Parathyroid adenoma (tissue), 2 donors: ENCODE results near the gene CDC25A.
"Not testable (repeated sequence)": the region's sequence is repeated elsewhere in the genome, so short reads cannot be mapped to it uniquely, and the experiment has no call there.

Experiments used
- H2AFZ ChIP-seq: fragments of 300-600 bp; sonication (generic); one replicate; pipeline ENCODE4 v1.7.0; 2017; ENCODE audit warnings: antibody characterized with exemption, mild to moderate bottlenecking
- H3K27ac ChIP-seq: fragments of 300-600 bp; sonication (generic); one replicate; pipeline ENCODE4 v1.7.0; 2017
- H3K27me3 ChIP-seq: fragments of 300-600 bp; sonication (generic); one replicate; pipeline ENCODE4 v1.7.0; 2017; ENCODE audit warnings: low read length; ENCODE audit not compliant: control insufficient read depth, insufficient read depth
- H3K36me3 ChIP-seq: fragments of 300-600 bp; sonication (generic); one replicate; pipeline ENCODE4 v1.7.0; 2017; ENCODE audit warnings: low read length; ENCODE audit not compliant: control insufficient read depth, insufficient read depth
- H3K4me1 ChIP-seq: fragments of 300-600 bp; sonication (generic); one replicate; pipeline ENCODE4 v1.7.0; 2017; ENCODE audit warnings: control low read depth
- H3K4me2 ChIP-seq: fragments of 300-600 bp; sonication (generic); one replicate; pipeline ENCODE4 v1.7.0; 2017; ENCODE audit warnings: low read length
- H3K4me3 ChIP-seq: fragments of 300-600 bp; sonication (generic); one replicate; pipeline ENCODE4 v1.7.0; 2017; ENCODE audit warnings: low read depth, low read length
- H3K79me2 ChIP-seq: fragments of 300-600 bp; sonication (generic); one replicate; pipeline ENCODE4 v1.7.0; 2017; ENCODE audit warnings: control low read depth
- H3K9ac ChIP-seq: fragments of 300-600 bp; sonication (generic); one replicate; pipeline ENCODE4 v1.7.0; 2017; ENCODE audit warnings: mild to moderate bottlenecking
- H3K9me3 ChIP-seq: fragments of 300-600 bp; sonication (generic); one replicate; pipeline ENCODE4 v1.7.0; 2017; ENCODE audit warnings: low read length; ENCODE audit not compliant: control insufficient read depth
- TF ChIP-seq, protein P1 (sequence below): fragments of 300-600 bp; sonication (generic); IDR thresholded peaks from one replicate; pipeline ENCODE4 v1.7.0; 2017; ENCODE audit warnings: antibody characterized with exemption, mild to moderate bottlenecking
- donor health status: primary hyperparathyroidism.

CDC25A gene

DNA sequence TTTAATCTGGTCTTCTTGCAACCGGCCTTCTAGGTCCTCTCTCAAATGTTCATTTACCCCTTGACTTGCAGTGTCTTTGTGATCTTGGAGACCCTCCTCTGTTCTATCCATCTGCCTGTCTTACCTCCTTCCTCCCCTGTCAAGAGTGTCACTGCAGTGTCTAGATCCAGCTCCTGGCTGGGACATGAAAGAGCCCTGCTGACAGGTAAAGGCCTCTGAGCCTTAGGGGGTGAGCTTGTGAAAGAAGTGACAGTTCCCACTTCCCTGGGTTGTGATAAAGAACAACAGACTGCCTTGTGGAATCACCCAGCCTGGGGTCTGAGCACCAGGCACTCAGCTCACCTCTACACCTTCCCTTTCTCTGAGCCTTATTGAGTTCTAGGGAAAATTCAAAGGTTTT lies 68.0 kb downstream of the CDC25A start:
- H3K9ac ChIP-seq: no peak overlapping the region
- H2AFZ ChIP-seq: no peak overlapping the region
- H3K27me3 ChIP-seq: no peaks in the 10 kb centered on the region
- TF ChIP-seq, protein P1, sequence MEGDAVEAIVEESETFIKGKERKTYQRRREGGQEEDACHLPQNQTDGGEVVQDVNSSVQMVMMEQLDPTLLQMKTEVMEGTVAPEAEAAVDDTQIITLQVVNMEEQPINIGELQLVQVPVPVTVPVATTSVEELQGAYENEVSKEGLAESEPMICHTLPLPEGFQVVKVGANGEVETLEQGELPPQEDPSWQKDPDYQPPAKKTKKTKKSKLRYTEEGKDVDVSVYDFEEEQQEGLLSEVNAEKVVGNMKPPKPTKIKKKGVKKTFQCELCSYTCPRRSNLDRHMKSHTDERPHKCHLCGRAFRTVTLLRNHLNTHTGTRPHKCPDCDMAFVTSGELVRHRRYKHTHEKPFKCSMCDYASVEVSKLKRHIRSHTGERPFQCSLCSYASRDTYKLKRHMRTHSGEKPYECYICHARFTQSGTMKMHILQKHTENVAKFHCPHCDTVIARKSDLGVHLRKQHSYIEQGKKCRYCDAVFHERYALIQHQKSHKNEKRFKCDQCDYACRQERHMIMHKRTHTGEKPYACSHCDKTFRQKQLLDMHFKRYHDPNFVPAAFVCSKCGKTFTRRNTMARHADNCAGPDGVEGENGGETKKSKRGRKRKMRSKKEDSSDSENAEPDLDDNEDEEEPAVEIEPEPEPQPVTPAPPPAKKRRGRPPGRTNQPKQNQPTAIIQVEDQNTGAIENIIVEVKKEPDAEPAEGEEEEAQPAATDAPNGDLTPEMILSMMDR: no peak
- no peaks in the 10 kb centered on the region for H3K36me3 ChIP-seq
- H3K9me3 ChIP-seq: no peaks in the 10 kb centered on the region
- H3K27ac ChIP-seq: no peak overlapping the region
- H3K4me2 ChIP-seq: no peak overlapping the region
- no peaks in the 10 kb centered on the region for H3K79me2 ChIP-seq
- no peak overlapping the region for H3K4me3 ChIP-seq
- H3K4me1 ChIP-seq: no peaks in the 10 kb centered on the region

DNA sequence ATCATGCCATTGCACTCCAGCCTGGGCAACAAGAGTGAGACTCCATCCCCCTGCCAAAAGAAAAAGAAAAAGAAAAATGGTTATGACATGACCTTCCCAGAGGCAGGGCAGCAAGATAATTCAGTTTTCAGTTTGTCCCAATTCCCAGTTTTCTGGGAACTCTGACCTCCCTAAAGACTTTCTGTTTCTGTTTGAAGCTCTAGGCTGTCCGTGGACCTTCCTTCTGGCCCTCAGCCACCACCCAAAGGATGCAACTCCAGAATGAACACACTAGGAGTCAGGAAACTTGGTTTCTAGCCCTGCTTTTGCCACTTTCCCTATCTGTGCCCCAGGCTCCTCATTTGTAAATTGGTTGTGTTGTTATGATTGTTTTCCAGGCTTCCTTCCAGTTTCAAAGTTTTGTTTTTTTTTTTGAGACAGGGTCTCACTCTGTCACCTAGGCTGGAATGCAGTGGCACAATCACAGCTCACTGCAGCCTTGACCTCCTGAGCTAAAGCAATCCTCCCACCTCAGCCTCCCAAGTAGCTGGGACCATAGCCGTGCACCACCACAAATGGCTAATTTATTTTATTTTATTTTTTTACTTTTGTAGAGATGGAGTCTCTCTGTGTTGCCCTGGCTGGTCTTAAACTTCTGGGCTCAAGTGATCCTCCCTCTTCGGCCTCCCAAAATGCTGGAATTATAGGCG lies 68.6 kb downstream of the CDC25A start:
- H3K79me2 ChIP-seq: no peaks in the 10 kb centered on the region
- no peaks in the 10 kb centered on the region for H3K9me3 ChIP-seq
- H3K4me1 ChIP-seq: no peaks in the 10 kb centered on the region
- no peak overlapping the region for H3K9ac ChIP-seq
- no peak overlapping the region for H2AFZ ChIP-seq
- no peak overlapping the region for H3K4me2 ChIP-seq
- TF ChIP-seq, protein P1: no peak
- H3K27me3 ChIP-seq: no peaks in the 10 kb centered on the region
- H3K27ac ChIP-seq: peak overlapping the region; percentile 29
- H3K36me3 ChIP-seq: no peaks in the 10 kb centered on the region
- H3K4me3 ChIP-seq: no peak overlapping the region

DNA sequence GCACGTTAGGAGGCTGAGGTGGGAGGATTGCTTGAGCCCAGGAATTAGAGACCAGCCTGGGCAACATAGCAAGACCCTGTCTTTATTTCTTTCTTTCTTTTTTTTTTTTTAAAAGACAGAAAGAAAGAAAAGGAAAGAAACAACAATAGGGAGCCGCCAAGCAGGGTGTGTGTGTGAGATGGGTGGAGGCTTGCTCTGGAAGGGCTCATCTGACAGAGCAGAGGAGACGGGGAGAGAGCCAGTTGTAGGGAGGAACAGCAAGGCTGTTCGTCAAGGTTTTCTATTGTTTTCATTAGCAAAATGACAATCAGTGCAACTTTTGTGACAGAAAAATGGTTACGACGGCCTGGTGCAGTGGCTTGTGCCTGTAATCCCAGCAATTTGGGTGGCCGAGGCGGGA lies 69.3 kb downstream of the CDC25A start:
- TF ChIP-seq, protein P1: no peak
- no peak overlapping the region for H3K4me2 ChIP-seq
- no peaks in the 10 kb centered on the region for H3K27me3 ChIP-seq
- no peak overlapping the region for H3K9ac ChIP-seq
- no peak overlapping the region for H2AFZ ChIP-seq
- no peak overlapping the region for H3K4me3 ChIP-seq
- H3K79me2 ChIP-seq: no peaks in the 10 kb centered on the region
- H3K27ac ChIP-seq: peak overlapping the region; percentile 29
- H3K4me1 ChIP-seq: no peaks in the 10 kb centered on the region
- H3K36me3 ChIP-seq: no peaks in the 10 kb centered on the region
- no peaks in the 10 kb centered on the region for H3K9me3 ChIP-seq

DNA sequence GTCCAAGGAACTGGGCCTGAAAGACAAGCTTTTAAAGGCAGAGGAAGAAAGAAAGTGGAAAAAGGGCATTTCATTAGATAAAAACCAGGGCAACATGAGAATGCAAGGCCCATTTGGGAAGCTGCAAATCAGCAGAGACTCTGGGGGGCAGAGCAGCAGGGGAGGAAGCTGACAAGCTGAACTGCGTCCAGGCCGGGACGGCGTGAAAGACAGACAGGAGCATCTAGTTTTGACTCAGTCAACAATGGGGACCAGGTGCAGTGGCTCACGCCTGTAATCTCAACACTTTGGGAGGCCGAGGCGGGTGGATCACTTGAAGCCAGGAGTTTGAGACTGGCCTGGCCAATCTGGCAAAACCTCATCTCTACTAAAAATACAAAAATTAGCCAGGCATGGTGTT lies 69.9 kb downstream of the CDC25A start:
- Histone ChIP-seq H3K4me2 (no peak overlapping the region), H3K9me3 (no peaks in the 10 kb centered on the region), H3K36me3 (no peaks in the 10 kb centered on the region), H2AFZ (no peak overlapping the region), H3K27ac (no peak overlapping the region), H3K4me3 (no peak overlapping the region), H3K27me3 (no peaks in the 10 kb centered on the region), H3K9ac (no peak overlapping the region), H3K79me2 (no peaks in the 10 kb centered on the region), H3K4me1 (no peaks in the 10 kb centered on the region)
- TF ChIP-seq, protein P1: no peak

DNA sequence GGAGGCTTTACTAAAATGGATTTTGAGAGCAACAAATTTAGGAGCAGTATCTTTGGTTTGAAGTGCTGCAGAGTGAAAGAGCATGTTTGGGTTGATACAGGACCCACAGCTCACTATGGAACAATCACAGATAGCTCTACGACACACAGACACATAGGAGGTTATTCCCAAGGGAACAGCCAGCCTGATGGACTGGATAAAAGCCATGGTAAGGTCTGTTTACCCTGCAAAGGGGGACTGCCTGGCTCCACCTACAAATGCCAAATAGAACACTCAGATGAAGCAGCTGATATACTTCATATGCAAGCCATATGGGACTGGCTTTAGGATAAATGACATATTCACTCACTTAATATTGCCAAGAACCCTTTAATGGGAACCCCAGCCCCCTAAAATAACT lies 75.4 kb downstream of the CDC25A start:
- H3K27ac ChIP-seq: no peak overlapping the region
- TF ChIP-seq, protein P1: no peak
- H3K79me2 ChIP-seq: no peaks in the 10 kb centered on the region
- H3K4me2 ChIP-seq: no peak overlapping the region
- no peak overlapping the region for H2AFZ ChIP-seq
- H3K27me3 ChIP-seq: no peaks in the 10 kb centered on the region
- H3K36me3 ChIP-seq: no peaks in the 10 kb centered on the region
- H3K9ac ChIP-seq: no peak overlapping the region
- no peaks in the 10 kb centered on the region for H3K4me1 ChIP-seq
- H3K9me3 ChIP-seq: no peaks in the 10 kb centered on the region
- H3K4me3 ChIP-seq: no peak overlapping the region

DNA sequence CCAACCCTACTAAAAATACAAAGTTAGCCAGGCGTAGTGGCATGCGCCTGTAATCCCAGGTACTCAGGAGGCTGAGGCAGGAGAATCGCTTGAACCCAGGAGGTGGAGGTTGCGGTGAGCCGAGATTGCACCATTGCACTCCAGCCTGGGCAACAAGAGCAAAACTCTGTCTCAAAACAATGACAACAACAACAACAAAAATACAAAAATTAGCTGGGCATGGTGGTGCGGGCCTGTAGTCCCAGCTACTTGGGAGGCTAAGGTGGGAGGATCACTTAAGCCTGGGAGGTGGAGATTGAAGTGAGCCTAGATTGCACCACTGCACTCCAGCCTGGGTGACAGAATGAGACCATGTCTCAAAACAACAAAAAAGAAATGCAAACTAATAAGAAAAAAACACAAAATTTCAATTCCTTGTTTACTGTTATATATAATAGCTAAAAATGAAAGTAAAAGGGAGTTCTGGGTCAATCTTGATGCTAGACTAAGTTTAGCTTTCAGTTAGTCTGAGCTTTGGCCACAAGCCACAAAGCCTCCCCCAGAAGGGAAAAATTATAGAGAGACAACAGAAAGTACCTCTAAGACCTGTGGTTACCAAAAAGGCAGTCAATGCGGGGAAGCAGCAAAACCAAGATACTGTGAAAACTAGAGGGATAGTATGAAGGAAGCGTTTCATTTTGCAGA lies 76.0 kb downstream of the CDC25A start:
- H3K36me3 ChIP-seq, H3K9ac ChIP-seq, H3K4me3 ChIP-seq, H3K27me3 ChIP-seq, H3K27ac ChIP-seq, H3K4me1 ChIP-seq, H3K4me2 ChIP-seq, H3K79me2 ChIP-seq, H3K9me3 ChIP-seq: not testable (repeated sequence)
- peak overlapping the region; percentile 47 for H2AFZ ChIP-seq
